HG02678 (cell line): Measurements from ENCODE around the gene ABCB9.
"Not testable (repeated sequence)": the region's sequence is repeated elsewhere in the genome, so short reads cannot be mapped to it uniquely, and the experiment has no call there.

Experiments
- ATAC-seq: cut with Tn5 transposase; IDR thresholded peaks from one replicate; pipeline ENCODE4 v1.9.1; 2021; ENCODE audit warnings: mild to moderate bottlenecking, moderate library complexity; ENCODE audit not compliant: unreplicated experiment

Gene ABCB9

DNA sequence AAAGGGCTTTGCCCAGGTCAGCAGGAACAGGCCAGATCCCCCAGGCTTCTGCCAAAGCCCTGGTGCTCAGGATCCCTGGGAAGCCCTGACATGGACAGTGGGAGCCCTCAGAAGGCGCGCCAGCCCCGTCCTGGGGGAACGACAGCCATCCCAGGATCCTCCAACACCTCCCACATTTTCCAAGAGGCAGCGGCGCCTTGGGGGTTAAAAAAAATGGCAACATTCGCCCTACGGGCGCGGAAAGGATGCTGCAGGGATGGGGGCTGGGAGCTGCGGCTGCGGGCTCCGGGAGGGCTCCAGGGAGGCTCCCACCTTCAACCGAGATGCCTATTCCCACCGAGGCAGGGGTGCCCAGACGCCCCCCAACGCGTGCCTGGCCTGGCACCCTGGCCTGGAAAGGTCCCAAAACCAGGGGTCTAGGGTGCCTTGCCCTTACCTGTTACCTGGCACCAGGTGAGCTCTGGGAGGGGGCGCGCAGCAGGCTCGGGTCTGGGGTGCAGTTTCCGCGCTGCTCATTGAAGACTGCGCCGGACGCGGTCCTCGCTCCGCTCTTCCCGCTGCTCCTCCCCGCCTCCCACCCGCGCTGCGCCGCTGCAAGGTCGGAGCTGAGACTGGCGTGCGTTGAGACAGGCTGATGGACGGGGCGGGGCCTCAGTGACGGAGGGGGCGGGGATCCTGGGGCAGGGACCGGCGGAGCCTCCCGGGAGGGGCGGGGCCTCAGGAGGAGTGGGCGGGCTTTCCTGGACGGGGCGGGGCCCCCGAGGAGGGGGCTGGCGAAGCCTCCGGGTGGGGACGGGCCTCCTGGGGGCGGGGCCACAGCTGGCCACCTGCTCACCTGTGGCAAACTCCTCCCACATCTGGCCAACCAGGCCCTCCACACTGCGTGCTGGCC is at the start of gene ABCB9:
ABCB9 (minus strand) TSS at position 613 of the 892 bp plus-strand sequence. CDS start 6,228 bp downstream, outside the sequence.
- ATAC-seq: peak; percentile 72

DNA sequence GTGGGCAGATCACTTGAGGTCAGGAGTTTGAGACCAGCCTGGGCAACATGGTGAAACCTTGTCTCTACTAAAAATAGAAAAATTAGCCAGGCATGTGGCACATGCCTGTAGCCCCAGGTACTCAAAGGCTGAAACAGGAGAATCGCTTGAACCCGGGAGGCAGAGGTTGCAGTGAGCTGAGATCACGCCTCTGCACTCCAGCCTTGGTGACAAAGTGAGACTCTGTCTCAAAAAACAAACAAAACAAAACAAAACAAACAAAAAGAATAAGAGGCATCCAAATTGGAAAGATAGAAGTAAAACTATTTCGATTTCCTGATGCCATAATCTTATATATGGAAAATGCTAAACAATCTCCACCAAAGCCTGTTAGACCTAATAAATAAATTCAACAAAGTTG is 48.2 kb upstream of the ABCB9 start:
- not testable (repeated sequence) for ATAC-seq

DNA sequence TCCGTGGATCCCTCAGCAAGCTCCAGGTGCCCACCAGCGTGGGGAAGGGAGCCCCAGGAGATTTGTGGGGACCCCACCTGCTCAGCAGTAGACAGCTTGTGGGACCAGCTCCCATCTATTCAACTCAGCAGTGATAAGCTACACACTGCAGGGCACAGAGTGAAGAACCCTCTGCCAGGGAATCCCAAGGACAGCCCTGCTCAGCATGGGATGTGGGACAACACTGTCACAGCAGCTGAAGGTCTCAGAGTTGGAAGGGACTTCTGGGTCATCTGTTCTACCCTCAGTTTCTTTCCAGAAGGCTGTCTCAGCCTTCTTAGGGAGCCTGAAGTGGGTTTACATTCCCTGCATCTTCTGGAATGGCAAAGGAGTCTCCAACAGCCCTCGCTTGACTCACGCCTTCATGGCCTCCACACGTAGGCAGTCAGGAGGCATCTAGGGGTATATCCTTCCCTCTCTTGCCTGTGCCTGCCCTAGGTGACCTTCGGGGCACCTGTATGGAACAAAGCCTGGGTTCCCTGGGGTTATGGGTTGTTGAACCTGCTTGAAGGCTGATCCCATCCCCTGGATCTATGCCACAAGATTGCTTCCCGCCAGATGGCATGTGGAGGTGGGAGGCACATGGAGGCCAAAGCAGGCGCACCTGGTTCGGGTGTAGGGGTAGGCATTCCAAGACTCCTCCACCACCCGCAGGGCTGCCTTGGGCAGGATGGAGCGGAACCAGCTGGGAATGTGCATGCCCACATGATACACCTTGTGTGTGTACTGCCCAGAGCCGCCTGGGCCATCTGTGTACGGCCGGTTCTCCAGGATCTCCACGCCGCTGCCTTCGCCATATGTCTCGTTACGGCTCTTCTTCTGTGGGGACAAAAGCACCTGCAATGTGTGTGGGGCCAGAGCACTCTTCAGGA is 47.2 kb upstream of the ABCB9 start:
- ATAC-seq: no peak

DNA sequence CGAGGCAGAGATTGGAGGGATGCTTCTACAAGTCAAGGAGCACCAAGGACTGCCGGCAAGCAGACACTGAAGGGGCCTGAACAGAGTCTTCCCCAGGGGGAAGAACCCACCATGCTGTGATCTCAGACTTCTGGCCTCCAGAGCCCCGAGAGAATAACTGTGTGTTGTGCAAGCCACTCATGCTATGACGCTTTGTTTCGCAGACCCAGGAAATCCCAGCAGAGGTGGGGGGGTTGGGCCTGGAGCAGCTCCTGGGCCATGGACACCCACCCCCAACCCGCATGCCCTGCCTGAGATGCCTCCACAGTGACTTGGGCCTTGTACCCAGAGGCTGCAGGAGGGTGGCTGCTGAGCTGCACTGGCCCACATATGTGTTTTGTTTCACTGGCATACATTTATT is 45.4 kb upstream of the ABCB9 start:
- ATAC-seq: no peak

DNA sequence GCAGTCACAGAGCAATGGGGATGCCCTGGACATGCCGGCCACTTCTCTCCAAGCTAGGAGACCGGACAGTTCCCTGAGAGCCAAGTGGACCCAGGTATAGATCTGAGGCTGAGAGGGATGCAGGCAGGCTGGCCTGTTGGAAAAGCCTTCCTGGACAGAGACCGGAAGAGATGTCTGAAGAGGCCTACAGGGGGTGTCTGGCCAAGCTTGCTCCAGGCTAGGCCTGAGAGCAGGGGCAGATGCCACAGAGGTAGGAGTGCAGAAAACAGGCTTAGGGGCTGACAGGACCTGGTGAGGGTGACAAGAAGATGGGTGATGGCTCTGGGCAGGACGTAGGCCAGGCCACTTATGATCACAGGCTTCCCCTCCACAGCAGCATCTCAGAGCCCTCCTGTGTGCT is 44.4 kb upstream of the ABCB9 start:
- no peak for ATAC-seq

DNA sequence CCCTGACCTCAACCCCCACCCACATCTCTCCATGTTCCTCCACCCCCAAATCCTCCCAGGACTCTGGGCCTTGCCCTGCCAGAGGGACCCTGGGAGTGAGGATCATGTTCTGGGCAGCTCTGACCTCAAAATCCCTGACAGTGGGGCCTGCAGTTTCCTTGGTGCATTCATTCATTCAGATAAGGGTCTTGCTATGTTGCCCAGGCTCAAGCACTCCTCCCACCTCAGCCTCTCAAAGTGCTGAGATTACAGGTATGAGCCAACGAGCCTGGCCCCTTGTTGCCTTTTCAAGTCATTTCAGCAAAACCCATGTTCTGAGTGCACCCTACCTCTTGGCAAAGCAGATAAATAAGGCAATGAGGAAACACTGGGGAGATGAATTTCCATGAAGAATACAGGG is 43.8 kb upstream of the ABCB9 start:
- no peak for ATAC-seq

DNA sequence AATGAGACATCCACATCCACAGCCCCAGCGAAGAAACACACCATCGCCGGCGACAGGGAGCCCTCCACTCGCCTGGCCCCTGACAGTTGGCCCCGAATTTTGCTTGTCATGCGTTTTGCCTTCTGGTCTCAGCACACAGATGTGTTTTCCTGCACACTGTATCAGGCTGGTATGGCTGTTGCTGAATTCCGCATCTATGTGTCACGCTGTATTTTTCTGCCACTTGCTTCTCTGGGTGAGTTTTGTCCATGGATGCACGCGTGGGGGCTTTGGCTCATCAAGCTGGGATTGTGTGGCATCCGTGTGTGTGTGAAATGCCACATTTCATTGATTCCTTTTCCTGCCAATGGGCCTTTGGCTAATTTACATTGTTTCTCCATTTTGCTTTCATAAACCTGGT is 40.7 kb upstream of the ABCB9 start:
- ATAC-seq: no peak

DNA sequence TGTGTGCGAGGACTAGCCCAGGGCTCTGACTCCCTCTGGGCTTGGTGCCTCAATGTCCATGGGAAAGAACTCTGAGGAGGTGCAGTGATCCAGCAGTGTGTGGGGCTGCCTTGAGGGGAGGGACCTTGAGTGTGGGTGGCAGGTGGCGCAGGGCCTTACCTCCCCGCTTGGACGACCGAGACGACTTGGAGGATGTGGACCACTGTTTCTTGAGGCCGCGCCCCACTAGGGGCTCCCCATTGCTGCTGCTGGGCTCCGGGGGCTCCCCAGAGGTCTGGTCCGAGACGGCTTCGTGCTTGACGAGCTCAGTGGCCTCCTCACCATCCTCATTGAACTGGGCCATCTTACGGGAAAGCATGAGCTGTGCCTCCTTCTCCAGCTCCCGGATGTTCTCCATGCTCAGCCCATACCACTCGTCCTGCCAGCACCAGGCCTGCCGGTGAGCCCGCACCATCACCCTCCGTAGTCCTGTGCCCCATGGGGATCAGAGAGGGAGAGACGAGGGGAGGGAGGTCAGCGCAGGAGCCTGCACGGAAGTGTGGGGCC is 38.9 kb upstream of the ABCB9 start:
- no peak for ATAC-seq

DNA sequence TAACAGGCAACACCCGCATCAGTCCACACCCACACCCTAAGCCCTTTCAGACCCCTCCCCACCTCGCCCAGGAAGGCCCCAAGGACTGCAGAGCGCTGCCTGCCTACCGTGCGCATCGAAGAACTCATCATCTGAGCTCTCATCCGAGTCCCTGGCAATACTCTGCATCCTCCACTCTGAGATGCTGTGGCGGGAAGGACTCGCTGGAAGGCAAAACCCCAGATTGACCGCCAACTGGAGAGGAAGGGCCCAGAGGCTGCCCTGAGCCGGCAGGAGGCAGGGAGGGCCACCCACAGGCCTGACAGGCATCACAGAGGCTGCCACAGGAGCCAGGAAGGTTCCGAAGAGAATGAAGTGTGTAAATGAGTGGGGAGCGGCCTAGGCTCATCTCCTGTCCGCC is 38.0 kb upstream of the ABCB9 start:
- no peak for ATAC-seq

DNA sequence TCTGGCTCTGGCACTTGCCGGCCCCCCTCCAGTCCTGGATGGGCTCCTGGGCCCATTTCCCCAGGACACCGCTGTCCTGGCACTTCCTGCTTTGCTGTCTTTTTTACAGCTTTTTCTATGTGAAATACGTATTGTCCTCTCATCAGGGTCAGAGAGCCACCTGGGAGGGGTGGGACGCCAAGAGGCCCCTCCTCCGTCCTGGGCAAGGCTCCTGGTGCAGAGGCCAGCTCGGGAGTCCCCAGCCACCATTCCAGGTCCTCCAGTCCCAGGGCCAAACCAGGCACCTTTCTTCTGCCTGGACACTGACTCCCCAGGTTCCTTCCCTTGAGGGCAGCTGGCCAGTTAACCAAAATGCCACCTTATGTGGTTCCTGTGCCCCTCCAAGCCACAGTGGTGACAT is 37.0 kb upstream of the ABCB9 start:
- ATAC-seq: no peak

DNA sequence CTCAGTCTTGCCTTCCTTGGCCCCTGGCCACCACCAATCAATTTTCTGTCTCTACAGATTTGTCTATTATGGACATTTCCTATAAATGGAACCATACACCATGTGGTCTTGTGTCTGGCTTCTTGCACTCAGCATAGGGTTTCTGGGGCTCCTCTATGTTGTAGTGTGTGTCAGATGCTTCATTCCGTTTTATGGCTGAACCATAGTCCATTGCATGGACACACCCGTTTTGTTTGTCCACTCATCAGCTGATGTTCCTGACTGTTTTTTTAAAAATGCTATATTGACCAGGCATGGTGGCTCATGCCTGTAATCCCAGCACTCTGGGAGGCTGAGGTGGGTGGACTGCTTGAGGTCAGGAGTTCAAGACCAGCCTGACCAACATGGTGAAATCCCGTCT is 35.2 kb upstream of the ABCB9 start:
- no peak for ATAC-seq

DNA sequence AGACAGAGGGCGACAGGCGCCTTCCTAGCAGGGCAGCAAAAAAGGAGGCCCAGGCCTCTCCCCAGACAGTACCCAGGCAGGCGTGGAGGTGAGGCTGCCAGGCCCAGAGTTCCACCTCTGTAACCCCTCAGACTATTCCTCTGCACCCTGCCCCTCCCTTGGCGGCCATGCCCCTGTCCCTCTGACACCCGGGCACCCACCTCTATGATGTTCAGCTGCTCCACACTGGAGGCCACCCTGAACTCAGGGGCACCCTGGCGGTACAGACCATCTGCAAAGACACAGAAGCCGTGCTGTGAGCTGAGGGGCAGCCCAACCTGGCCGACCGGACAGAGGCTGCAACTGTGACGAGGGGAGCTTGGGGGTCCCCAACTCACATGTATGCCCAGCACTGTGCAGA is 34.3 kb upstream of the ABCB9 start:
- no peak for ATAC-seq

DNA sequence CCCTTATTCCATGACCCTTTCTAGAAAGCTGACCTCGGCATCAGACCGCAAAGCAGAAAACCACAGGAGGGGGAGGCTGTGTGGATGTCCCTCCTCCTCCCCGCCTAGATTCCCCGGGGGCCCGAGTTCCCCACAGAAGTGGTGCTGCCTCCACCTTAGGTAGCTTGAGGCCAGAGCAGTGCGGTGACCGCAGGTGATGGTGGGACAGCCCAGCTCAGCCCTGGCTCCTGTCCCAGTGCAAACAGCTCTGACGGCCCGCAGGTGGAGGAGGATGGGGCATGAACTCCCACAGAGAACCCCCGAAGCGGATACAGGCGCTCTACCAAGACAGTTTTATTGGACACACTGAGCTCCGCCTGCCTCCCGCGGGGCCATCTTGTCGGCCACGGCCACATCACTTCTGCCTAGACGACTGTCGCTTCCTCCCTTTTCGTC is 33.7 kb upstream of the ABCB9 start:
- no peak for ATAC-seq

DNA sequence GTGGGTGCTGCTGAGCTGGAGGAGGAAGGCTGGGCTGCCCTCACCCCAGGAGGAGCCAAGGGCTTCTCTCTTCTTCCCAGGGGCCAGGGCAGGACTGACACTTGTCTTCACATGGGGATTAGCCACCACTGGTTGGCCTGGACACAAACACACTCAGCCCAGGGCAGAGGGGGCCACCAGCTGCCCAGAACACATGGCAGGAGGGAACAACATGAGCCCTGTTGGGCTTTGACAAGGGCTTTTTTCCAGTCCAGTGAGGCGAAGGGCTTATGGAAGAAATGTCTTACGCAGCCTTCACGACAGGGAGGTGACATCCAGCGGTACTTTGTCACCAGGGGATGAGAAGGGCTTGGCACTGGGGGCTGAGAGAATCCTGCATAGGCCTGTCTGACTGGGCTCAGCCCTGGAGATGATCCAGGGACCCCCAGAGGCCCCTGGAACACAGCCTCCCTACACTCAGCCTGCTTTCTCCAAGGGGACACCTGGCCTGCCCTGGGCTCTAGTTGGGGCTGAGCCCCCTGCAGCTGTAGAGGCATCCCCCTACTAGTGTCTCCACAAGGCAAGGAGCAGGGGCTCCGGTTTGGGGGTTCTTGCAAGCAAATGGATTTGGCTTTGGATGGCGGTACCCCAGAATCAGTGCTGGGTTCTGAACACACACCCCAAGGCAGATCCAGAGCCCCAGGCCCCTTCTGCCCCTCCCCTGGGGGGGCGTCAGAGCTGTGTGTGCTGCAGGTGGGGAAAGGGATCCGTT is 33.1 kb upstream of the ABCB9 start:
- no peak for ATAC-seq

DNA sequence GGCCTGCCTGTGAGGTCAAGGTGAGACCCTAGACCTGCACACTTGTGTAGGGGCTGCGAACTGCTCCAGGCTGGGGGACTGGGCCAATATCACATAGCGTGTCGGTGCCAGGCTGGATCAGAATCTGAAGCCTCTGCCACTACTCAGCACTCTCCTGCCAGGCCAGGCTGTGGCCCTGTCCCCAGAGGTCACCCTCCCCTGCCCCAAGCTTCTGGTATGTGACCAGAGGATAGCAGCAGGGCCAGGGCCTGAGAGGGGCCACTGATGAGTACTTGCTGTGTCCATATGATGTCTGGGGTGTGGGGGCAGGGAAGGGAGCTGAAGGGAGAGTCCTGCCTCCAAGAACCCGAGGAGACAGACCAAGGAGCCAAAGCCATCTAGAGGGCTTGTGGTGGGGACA is 32.1 kb upstream of the ABCB9 start:
- no peak for ATAC-seq

DNA sequence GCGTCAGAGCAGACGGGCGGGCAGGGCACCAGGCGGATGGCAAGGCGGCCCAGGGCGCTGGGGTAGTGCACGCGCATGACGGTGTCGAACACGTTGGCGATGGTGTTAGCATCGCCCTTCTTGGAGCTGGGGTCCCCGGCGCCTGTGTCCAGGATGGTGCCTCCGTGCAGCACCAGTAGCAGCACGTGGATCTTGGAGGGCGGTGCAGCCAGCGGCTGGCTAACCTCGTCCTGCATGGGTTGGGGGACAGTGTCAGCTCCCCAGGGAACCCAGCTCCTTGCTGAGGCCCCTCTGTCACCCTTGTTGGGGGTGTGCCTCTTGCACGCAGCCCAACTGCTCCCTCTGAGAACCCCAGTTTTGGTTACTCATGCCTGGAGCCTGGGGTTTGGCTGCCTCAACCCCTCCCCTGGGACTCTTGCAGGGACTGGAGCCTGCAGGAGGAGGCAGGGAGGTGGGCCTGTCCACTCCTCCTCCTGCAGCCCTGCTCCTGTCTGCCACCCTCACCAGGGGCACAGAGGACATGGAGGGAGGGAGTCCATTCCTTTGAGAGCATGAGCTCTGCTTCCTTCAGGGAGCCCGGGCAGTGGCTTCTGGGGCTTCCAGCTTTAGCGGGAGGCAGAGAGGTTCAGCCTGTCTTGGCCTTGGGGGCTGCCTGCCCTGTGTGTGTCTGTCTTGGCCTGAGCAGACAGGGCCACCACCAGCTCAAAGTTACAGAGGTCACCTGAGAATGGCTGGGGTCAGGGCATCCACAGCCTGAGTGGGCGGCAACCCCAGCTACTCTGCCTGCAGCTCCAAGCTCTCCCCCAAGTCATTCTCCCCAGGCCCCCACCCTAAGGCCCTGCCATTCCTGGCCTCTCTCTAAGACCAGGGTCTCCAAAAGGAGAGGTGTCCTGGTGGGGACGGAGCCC is 31.3 kb upstream of the ABCB9 start:
- no peak for ATAC-seq

DNA sequence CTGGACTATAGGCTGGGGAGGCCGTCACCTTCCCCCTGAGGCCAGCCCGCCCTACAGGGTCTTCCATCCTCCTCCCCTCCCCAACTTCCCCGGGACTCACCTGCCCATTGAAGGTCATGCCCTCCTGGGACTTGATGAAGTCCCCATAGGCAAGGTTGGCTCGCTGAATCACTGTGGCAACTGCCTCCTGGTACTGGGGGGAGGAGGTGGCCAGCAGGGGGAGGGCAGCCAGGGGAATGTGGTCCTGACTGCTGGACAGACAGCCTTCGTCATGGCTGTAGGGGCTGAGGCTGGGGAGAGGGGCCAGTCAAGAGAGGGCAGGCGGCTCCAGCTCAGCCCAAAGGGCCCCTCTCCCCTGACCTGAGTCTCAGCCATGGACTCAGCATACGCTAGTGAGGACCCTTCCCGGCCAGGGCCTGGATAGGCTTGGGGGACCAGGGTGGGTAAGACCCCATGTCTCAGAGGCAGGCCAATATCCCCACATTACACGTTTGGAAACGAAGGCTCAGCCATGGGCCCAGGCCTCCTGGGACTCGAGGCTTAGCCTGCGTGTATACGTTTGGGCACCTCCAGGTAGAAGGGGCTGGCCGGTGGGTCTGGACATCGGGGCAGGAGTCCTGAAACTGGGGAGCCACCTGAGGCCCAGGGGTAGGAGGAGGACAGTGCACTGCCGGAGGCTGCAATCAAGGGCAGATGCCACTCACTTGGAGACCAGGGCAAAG is 30.5 kb upstream of the ABCB9 start:
- ATAC-seq: no peak

DNA sequence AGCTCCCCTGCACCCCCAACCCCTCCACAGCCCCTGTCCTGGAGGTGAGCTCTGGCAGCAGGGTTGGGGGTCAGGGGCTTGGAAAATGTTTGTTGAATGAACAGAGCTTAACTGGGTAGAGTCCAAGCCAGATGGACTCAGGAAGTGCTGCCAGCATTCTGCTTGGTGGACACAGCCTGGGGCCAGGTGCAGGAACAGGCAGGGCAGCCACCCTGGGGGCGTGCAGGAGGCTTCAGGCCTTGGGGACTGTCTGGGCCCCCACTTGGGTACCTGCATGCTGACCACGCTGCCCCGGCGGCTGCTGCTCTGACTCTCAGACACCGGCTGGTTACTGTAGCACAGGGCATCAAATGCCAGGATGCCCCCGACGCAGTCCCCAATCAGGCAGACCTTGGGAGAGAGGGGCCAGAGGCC is 29.9 kb upstream of the ABCB9 start:
- ATAC-seq: no peak
